ENCODE results near the gene CAPZA1.

DNA sequence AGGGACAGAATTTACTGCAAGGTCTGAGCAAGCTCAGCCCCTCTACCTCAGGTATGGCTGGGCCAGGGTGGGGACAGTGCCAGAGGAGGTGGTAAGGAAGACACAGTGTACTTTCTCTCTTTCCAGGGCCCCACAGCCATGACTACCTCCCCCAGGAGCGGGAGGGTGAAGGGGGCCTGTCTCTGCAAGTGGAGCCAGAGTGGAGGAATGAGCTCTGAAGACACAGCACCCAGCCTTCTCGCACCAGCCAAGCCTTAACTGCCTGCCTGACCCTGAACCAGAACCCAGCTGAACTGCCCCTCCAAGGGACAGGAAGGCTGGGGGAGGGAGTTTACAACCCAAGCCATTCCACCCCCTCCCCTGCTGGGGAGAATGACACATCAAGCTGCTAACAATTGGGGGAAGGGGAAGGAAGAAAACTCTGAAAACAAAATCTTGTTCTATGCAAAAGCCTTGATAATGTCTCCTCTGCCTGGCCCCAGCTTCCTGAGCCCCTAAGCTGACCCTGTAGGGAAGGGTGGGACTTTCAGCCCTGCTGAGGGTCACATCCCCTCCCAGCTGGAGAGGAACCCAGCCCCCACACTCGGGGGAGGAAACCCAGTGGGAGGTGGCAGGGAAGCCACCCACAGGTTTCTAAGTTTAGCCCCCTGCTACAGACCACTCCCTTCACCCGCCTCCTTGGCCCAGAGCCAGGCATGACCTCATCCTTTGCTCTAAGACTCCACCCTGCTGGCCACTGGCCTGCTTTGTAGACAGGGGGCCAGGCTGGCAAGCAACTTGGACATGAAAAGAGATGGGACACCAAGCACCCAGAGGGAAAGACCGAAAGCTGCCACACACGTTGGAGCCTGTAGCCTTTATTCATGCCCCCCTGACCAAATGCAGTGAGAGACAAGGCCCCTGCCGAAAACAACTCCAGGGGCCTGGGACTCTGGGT, 80.9 kb downstream of the CAPZA1 start:
- TF ChIP-seq, protein P1, sequence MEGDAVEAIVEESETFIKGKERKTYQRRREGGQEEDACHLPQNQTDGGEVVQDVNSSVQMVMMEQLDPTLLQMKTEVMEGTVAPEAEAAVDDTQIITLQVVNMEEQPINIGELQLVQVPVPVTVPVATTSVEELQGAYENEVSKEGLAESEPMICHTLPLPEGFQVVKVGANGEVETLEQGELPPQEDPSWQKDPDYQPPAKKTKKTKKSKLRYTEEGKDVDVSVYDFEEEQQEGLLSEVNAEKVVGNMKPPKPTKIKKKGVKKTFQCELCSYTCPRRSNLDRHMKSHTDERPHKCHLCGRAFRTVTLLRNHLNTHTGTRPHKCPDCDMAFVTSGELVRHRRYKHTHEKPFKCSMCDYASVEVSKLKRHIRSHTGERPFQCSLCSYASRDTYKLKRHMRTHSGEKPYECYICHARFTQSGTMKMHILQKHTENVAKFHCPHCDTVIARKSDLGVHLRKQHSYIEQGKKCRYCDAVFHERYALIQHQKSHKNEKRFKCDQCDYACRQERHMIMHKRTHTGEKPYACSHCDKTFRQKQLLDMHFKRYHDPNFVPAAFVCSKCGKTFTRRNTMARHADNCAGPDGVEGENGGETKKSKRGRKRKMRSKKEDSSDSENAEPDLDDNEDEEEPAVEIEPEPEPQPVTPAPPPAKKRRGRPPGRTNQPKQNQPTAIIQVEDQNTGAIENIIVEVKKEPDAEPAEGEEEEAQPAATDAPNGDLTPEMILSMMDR (IDR thresholded peaks at IDR 0.05 in 2 of 3, conservative IDR thresholded peaks at IDR 0.05 in 1 of 3; ENCODE audit: control insufficient read depth in 2 of 3, extremely low read depth in 1 of 3, insufficient read depth in 1 of 3, low read depth in 3 of 3, low read length in 3 of 3), result peak in 1 of 3 experiments; percentile 11; a peak in 1 of 6 replicates
- TF ChIP-seq ZNF384 (IDR thresholded peaks at IDR 0.05; ENCODE audit: borderline replicate concordance, low read depth, low read length), result no peak
- peak; percentile 51; the same call in 1 of the 2 replicates for TF ChIP-seq CREB1 (IDR thresholded peaks at IDR 0.05; ENCODE audit: low read depth)
- no peak for TF ChIP-seq NRF1 (conservative IDR thresholded peaks at IDR 0.05; ENCODE audit: low read depth, low read length)
- TF ChIP-seq, protein P2, sequence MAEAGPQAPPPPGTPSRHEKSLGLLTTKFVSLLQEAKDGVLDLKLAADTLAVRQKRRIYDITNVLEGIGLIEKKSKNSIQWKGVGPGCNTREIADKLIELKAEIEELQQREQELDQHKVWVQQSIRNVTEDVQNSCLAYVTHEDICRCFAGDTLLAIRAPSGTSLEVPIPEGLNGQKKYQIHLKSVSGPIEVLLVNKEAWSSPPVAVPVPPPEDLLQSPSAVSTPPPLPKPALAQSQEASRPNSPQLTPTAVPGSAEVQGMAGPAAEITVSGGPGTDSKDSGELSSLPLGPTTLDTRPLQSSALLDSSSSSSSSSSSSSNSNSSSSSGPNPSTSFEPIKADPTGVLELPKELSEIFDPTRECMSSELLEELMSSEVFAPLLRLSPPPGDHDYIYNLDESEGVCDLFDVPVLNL (IDR thresholded peaks at IDR 0.05; ENCODE audit: low read depth, low read length), result no peak
- peak; percentile 41; the same call in 1 of the 3 replicates for TF ChIP-seq POU2F2 (IDR thresholded peaks at IDR 0.05; ENCODE audit: borderline replicate concordance, low read depth, low read length)
